Loucy (cell line): ENCODE data around the gene UNC13C.

Source experiments
- H2AFZ ChIP-seq: fragments of 200-600 bp; sonication (generic); 2 replicates; pipeline ENCODE4 v1.6.0; 2016; ENCODE audit warnings: antibody characterized with exemption, mild to moderate bottlenecking, low read length, moderate library complexity
- H3F3A ChIP-seq: fragments of 200-600 bp; 2 replicates; pipeline ENCODE4 v1.6.0; 2016; ENCODE audit warnings: antibody characterized with exemption, low read depth, mild to moderate bottlenecking
- H3K27me3 ChIP-seq: fragments of 200-600 bp; sonication (generic); 2 replicates; pipeline ENCODE4 v1.6.1; 2014; ENCODE audit warnings: low read length, mild to moderate bottlenecking; ENCODE audit not compliant: insufficient read depth, poor library complexity, severe bottlenecking
- H3K36me3 ChIP-seq: fragments of 200-600 bp; sonication (generic); 2 replicates; pipeline ENCODE4 v1.6.1; 2016; ENCODE audit warnings: low read length; ENCODE audit not compliant: insufficient read depth
- H3K4me1 ChIP-seq: fragments of 200-600 bp; sonication (generic); 2 replicates; pipeline ENCODE4 v1.5.1; 2014; ENCODE audit warnings: low read length, mild to moderate bottlenecking; ENCODE audit not compliant: insufficient read depth, poor library complexity, severe bottlenecking
- H3K4me2 ChIP-seq: fragments of 200-600 bp; sonication (generic); 2 replicates; pipeline ENCODE4 v1.6.0; 2014; ENCODE audit warnings: antibody characterized with exemption, low read length, low read depth, mild to moderate bottlenecking; ENCODE audit not compliant: poor library complexity, severe bottlenecking
- H3K4me3 ChIP-seq: fragments of 200-600 bp; sonication (generic); 2 replicates; pipeline ENCODE4 v1.5.1; 2014; ENCODE audit warnings: low read length, mild to moderate bottlenecking, mixed read lengths; ENCODE audit not compliant: poor library complexity, severe bottlenecking
- H3K79me2 ChIP-seq: fragments of 200-600 bp; sonication (generic); 2 replicates; pipeline ENCODE4 v1.6.1; 2014; ENCODE audit warnings: low read length; ENCODE audit not compliant: insufficient read depth
- H3K9ac ChIP-seq: fragments of 200-600 bp; sonication (generic); 2 replicates; pipeline ENCODE4 v1.6.0; 2014; ENCODE audit warnings: mild to moderate bottlenecking, low read depth, low read length, moderate library complexity; ENCODE audit not compliant: poor library complexity, severe bottlenecking
- H3K9me2 ChIP-seq: fragments of 200-600 bp; sonication (generic); replicated peaks from 2 replicates; pipeline ENCODE4 v1.6.1; 2016; ENCODE audit warnings: low read depth, low read length, mixed read lengths
- H3K9me3 ChIP-seq: fragments of 200-600 bp; sonication (generic); 2 replicates; pipeline ENCODE4 v1.6.1; 2014; ENCODE audit warnings: mild to moderate bottlenecking, antibody characterized with exemption, low read length, low read depth; ENCODE audit not compliant: insufficient read depth
- H4K20me1 ChIP-seq: fragments of 200-600 bp; sonication (generic); 2 replicates; pipeline ENCODE4 v1.6.0; 2014; ENCODE audit warnings: antibody characterized with exemption, low read length, mild to moderate bottlenecking; ENCODE audit not compliant: insufficient read depth, poor library complexity, severe bottlenecking
- EZH2phosphoT487 ChIP-seq: fragments of 200-600 bp; IDR thresholded peaks from 2 replicates; pipeline ENCODE4 v1.6.1; 2018; ENCODE audit warnings: antibody characterized with exemption, mild to moderate bottlenecking, moderate library complexity, borderline replicate concordance
- TF ChIP-seq, protein P1 (sequence below): fragments of 200-600 bp; sonication (generic); conservative IDR thresholded peaks from 2 replicates; pipeline ENCODE4 v1.5.1; 2014; ENCODE audit warnings: mild to moderate bottlenecking, antibody characterized with exemption, low read length

UNC13C gene

GRCh38 chr15:54064365-54064764 is 86.1 kb downstream of the UNC13C start:
- TF ChIP-seq EZH2phosphoT487 = no peak
- TF ChIP-seq, protein P1, sequence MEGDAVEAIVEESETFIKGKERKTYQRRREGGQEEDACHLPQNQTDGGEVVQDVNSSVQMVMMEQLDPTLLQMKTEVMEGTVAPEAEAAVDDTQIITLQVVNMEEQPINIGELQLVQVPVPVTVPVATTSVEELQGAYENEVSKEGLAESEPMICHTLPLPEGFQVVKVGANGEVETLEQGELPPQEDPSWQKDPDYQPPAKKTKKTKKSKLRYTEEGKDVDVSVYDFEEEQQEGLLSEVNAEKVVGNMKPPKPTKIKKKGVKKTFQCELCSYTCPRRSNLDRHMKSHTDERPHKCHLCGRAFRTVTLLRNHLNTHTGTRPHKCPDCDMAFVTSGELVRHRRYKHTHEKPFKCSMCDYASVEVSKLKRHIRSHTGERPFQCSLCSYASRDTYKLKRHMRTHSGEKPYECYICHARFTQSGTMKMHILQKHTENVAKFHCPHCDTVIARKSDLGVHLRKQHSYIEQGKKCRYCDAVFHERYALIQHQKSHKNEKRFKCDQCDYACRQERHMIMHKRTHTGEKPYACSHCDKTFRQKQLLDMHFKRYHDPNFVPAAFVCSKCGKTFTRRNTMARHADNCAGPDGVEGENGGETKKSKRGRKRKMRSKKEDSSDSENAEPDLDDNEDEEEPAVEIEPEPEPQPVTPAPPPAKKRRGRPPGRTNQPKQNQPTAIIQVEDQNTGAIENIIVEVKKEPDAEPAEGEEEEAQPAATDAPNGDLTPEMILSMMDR = no peak
- Histone ChIP-seq H3K79me2 (no peaks in the 10 kb centered on the region), H3K9me2 (no peaks in the 10 kb centered on the region), H4K20me1 (no peaks in the 10 kb centered on the region), H3K9ac (no peak overlapping the region), H3K27me3 (no peaks in the 10 kb centered on the region), H3K36me3 (no peaks in the 10 kb centered on the region), H3K9me3 (no peaks in the 10 kb centered on the region), H3K4me1 (no peaks in the 10 kb centered on the region), H2AFZ (no peak overlapping the region), H3F3A (no peaks in the 10 kb centered on the region), H3K4me3 (no peak overlapping the region), H3K4me2 (no peak overlapping the region)

GRCh38 chr15:54066403-54066802 is 88.2 kb downstream of the UNC13C start:
- Histone ChIP-seq H3K4me1 (no peaks in the 10 kb centered on the region), H3K79me2 (no peaks in the 10 kb centered on the region), H3K4me2 (no peak overlapping the region), H3K36me3 (no peaks in the 10 kb centered on the region), H4K20me1 (no peaks in the 10 kb centered on the region), H3K9ac (no peak overlapping the region), H3K9me3 (no peaks in the 10 kb centered on the region), H3K27me3 (no peaks in the 10 kb centered on the region), H3F3A (no peaks in the 10 kb centered on the region), H3K9me2 (no peaks in the 10 kb centered on the region), H2AFZ (no peak overlapping the region), H3K4me3 (no peak overlapping the region)
- no peak for TF ChIP-seq EZH2phosphoT487
- TF ChIP-seq, protein P1 = no peak; the same call in 1 of the 2 replicates

- Histone ChIP-seq H4K20me1 (no peaks in the 10 kb centered on the region), H2AFZ (no peak overlapping the region; the same call in 1 of the 2 replicates), H3K4me2 (no peak overlapping the region), H3F3A (no peaks in the 10 kb centered on the region), H3K79me2 (no peaks in the 10 kb centered on the region), H3K36me3 (no peaks in the 10 kb centered on the region), H3K9me2 (no peaks in the 10 kb centered on the region), H3K4me1 (no peaks in the 10 kb centered on the region), H3K27me3 (no peaks in the 10 kb centered on the region), H3K9ac (no peak overlapping the region), H3K9me3 (no peaks in the 10 kb centered on the region), H3K4me3 (no peak overlapping the region)
- TF ChIP-seq EZH2phosphoT487 = no peak
- TF ChIP-seq, protein P1 = peak; percentile 94
These were observed 104.7 kb downstream of the UNC13C start for GRCh38 chr15:54082836-54083492.
